Right ventricle myocardium superior (tissue), 1 donor: ENCODE results near the gene SDC1. TPM values are rescaled to one million over a fixed set of nuclear protein-coding genes. Genes with fewer than 3 reads are reported as not detected.

Experiments used
- ATAC-seq: fragments of 200-7000 bp; cut with Tn5 transposase; one replicate; pipeline ENCODE4 v1.9.1; 2020; ENCODE audit warnings: mild to moderate bottlenecking; ENCODE audit not compliant: poor library complexity
- DNase-seq: peaks from one replicate; pipeline ENCODE4 v3.0.0-alpha.2; 2020
- intact Hi-C: fragments of 100-400 bp; cut with DNase I; formaldehyde crosslinking; loops from one replicate; pipeline ENCODE4 v1.11.2; 2022
- total RNA-seq: library from RNA; stranded (reverse); fragmentation: NEBNext Ultra II Directional; extraction: Animal tissue kit (Norgen Biotek cat#: 25700); gene quantifications from one replicate; pipeline ENCODE4 v1.2.1, GENCODE V29; 2021
- donor health status: DM: no; HTN: yes; CAD: no; lungs with severe emphysema.

The SDC1 gene
- total RNA-seq, 1 donor from 2014 or later = 0.11 TPM

- DNase-seq (no peak), ATAC-seq (no peak)
- intact Hi-C loops = no loop called here
Observed at GRCh38 chr2:20165677-20166509, 59.0 kb downstream of the SDC1 start.

GRCh38 chr2:20164734-20165478 lies 60.0 kb downstream of the SDC1 start:
- DNase-seq = no peak
- intact Hi-C loops = no loop called here
- no peak for ATAC-seq

- intact Hi-C loops = no loop called here
- DNase-seq (no peak), ATAC-seq (no peak)
Observed at GRCh38 chr2:20164061-20164733, 60.7 kb downstream of the SDC1 start.

GRCh38 chr2:20159411-20160070 lies 65.4 kb downstream of the SDC1 start:
- DNase-seq (no peak), ATAC-seq (no peak)
- intact Hi-C loops = no loop called here

- ATAC-seq (no peak), DNase-seq (no peak)
- intact Hi-C loops = no loop called here
Observed at GRCh38 chr2:20157193-20157891, 67.6 kb downstream of the SDC1 start.

- intact Hi-C loops = no loop called here
- DNase-seq (no peak), ATAC-seq (no peak)
Observed at GRCh38 chr2:20156836-20157192, 68.1 kb downstream of the SDC1 start.

GRCh38 chr2:20156076-20156759 lies 68.7 kb downstream of the SDC1 start:
- no peak for DNase-seq
- ATAC-seq = no peak
- intact Hi-C loops = no loop called here

GRCh38 chr2:20153131-20153851 lies 71.6 kb downstream of the SDC1 start:
- DNase-seq (no peak), ATAC-seq (no peak)
- intact Hi-C loops = no loop called here

- DNase-seq (no peak), ATAC-seq (no peak)
- intact Hi-C loops = no loop called here
Observed at GRCh38 chr2:20150806-20151571, 73.9 kb downstream of the SDC1 start.

Other genes starting within 250 kb of the SDC1 start
- gene WDR35, start 235.0 kb downstream of the SDC1 start, total RNA-seq = 4.2 TPM
- gene MATN3, start 212.5 kb downstream of the SDC1 start, total RNA-seq = 0.16 TPM
- gene LAPTM4A, start 173.5 kb downstream of the SDC1 start, total RNA-seq = 217 TPM
- 70.9 TPM for gene PUM2, start 125.7 kb upstream of the SDC1 start, total RNA-seq
- gene RHOB, start 221.9 kb upstream of the SDC1 start, total RNA-seq = 199 TPM